ENCODE data around the gene CACNA2D3.

CACNA2D3 gene

DNA sequence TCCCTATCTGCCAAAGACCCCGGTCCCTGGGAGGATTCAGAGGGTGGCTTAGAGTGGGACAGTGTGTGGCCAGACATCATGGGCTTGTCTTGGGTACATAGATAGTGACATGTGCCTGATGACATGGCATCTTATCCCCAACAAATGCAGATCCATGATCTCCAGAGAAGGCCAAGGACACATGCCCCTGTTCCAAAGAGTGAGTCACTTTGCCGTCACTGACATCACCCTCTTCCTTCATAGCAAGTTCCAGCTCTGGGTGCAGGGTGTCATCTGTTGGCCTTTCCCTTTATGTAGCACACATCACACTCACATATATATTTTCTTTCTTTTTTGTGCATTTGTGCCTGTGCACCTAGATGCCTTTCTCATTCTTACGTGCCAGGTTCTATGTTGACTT lies 455.0 kb downstream of the CACNA2D3 start:
- TF ChIP-seq EZH2 (optimal IDR thresholded peaks at IDR 0.05; ENCODE audit: low read depth, low read length) (no peak), EZH2phosphoT487 (IDR thresholded peaks at IDR 0.05; ENCODE audit: low read length) (no peak)
- no peaks in the 10 kb centered on the region for H3K9me2 ChIP-seq (replicated peaks; ENCODE audit: insufficient read depth, low read length)
- H3K9me3 ChIP-seq (replicated peaks; ENCODE audit: insufficient read depth, low read length) = no peaks in the 10 kb centered on the region
- H3K79me2 ChIP-seq (ENCODE audit: low read length) = no peaks in the 10 kb centered on the region
- H2AFZ ChIP-seq (ENCODE audit: low read length) = no peak overlapping the region
- no peak overlapping the region for H3K9ac ChIP-seq (ENCODE audit: low read length)
- no peak for DNase-seq
- no peaks in the 10 kb centered on the region for H3K36me3 ChIP-seq (replicated peaks; ENCODE audit: insufficient read depth, low read length)
- H3K4me2 ChIP-seq (ENCODE audit: low read depth, low read length) = no peak overlapping the region
- no peaks in the 10 kb centered on the region for H3K27me3 ChIP-seq (replicated peaks; ENCODE audit: insufficient read depth, low read length)
- H3K4me3 ChIP-seq (ENCODE audit: low read length) = no peak overlapping the region
- no peaks in the 10 kb centered on the region for H3K4me1 ChIP-seq (ENCODE audit: low read length)
- H3K27ac ChIP-seq (ENCODE audit: low read length) = no peak overlapping the region
- H4K20me1 ChIP-seq (ENCODE audit: insufficient read depth, low read length) = no peaks in the 10 kb centered on the region
- no peaks in the 10 kb centered on the region for H3F3A ChIP-seq (ENCODE audit: insufficient read depth, low read length)

DNA sequence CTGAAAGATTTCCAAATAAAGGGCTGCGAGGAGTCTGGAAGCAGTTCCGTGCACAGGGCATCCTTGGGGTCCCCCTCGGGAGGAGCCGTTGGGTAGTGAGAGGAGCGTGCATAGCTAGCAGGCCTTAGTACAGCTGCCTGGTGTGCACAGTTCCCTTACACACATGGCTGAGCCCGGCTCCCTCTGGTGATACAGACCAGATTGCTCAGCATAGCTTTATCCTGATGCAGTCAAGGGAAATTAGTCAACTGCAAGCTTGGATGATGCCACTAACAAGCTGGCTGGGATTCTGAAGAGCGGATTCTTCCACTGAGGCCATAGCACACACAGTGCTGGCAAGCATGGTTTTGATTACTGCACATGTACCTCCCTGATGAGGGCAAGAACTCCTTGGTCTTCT lies 456.1 kb downstream of the CACNA2D3 start:
- no peaks in the 10 kb centered on the region for H3K27me3 ChIP-seq (replicated peaks; ENCODE audit: insufficient read depth, low read length)
- no peak overlapping the region for H3K4me3 ChIP-seq (ENCODE audit: low read length)
- no peaks in the 10 kb centered on the region for H3K9me3 ChIP-seq (replicated peaks; ENCODE audit: insufficient read depth, low read length)
- H3K79me2 ChIP-seq (ENCODE audit: low read length) = no peaks in the 10 kb centered on the region
- no peak overlapping the region for H2AFZ ChIP-seq (ENCODE audit: low read length)
- no peaks in the 10 kb centered on the region for H3K9me2 ChIP-seq (replicated peaks; ENCODE audit: insufficient read depth, low read length)
- no peak overlapping the region for H3K4me2 ChIP-seq (ENCODE audit: low read depth, low read length)
- TF ChIP-seq, protein P1, sequence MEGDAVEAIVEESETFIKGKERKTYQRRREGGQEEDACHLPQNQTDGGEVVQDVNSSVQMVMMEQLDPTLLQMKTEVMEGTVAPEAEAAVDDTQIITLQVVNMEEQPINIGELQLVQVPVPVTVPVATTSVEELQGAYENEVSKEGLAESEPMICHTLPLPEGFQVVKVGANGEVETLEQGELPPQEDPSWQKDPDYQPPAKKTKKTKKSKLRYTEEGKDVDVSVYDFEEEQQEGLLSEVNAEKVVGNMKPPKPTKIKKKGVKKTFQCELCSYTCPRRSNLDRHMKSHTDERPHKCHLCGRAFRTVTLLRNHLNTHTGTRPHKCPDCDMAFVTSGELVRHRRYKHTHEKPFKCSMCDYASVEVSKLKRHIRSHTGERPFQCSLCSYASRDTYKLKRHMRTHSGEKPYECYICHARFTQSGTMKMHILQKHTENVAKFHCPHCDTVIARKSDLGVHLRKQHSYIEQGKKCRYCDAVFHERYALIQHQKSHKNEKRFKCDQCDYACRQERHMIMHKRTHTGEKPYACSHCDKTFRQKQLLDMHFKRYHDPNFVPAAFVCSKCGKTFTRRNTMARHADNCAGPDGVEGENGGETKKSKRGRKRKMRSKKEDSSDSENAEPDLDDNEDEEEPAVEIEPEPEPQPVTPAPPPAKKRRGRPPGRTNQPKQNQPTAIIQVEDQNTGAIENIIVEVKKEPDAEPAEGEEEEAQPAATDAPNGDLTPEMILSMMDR (IDR thresholded peaks at IDR 0.05; ENCODE audit: low read length) = no peak
- TF ChIP-seq EZH2 (optimal IDR thresholded peaks at IDR 0.05; ENCODE audit: low read depth, low read length) (no peak), EZH2phosphoT487 (IDR thresholded peaks at IDR 0.05; ENCODE audit: low read length) (no peak)
- DNase-seq = no peak
- no peaks in the 10 kb centered on the region for H4K20me1 ChIP-seq (ENCODE audit: insufficient read depth, low read length)
- H3F3A ChIP-seq (ENCODE audit: insufficient read depth, low read length) = no peaks in the 10 kb centered on the region
- H3K27ac ChIP-seq (ENCODE audit: low read length) = no peak overlapping the region
- no peaks in the 10 kb centered on the region for H3K36me3 ChIP-seq (replicated peaks; ENCODE audit: insufficient read depth, low read length)
- no peaks in the 10 kb centered on the region for H3K4me1 ChIP-seq (ENCODE audit: low read length)
- no peak overlapping the region for H3K9ac ChIP-seq (ENCODE audit: low read length)

DNA sequence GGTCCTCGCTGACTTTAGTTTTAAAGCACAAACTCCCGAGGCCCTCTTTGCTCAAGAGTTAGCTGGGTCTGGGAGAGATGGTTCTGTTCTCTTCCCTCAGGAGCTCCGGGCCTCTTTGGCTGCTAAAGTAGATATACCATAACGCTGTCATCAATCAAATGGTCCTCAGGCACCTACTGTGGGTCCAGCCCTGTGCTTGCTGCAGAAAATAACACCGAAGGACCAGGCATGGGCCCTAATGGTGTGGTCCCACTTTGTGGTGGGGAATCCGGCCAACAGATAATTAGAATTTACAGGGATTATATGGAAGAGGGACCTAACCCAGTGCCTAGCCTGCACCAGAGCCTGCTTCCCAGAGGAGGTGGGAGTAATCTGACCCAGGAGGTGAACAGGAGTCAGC lies 458.1 kb downstream of the CACNA2D3 start:
- H3K4me1 ChIP-seq (ENCODE audit: low read length) = no peaks in the 10 kb centered on the region
- no peak overlapping the region for H3K27ac ChIP-seq (ENCODE audit: low read length)
- H2AFZ ChIP-seq (ENCODE audit: low read length) = no peak overlapping the region
- TF ChIP-seq EZH2phosphoT487 (IDR thresholded peaks at IDR 0.05; ENCODE audit: low read length) (no peak), EZH2 (optimal IDR thresholded peaks at IDR 0.05; ENCODE audit: low read depth, low read length) (no peak)
- TF ChIP-seq, protein P1 (IDR thresholded peaks at IDR 0.05; ENCODE audit: low read length) = no peak
- no peaks in the 10 kb centered on the region for H3K79me2 ChIP-seq (ENCODE audit: low read length)
- H4K20me1 ChIP-seq (ENCODE audit: insufficient read depth, low read length) = no peaks in the 10 kb centered on the region
- H3K27me3 ChIP-seq (replicated peaks; ENCODE audit: insufficient read depth, low read length) = no peaks in the 10 kb centered on the region
- H3K9me3 ChIP-seq (replicated peaks; ENCODE audit: insufficient read depth, low read length) = no peaks in the 10 kb centered on the region
- no peaks in the 10 kb centered on the region for H3K9me2 ChIP-seq (replicated peaks; ENCODE audit: insufficient read depth, low read length)
- no peak for DNase-seq
- no peaks in the 10 kb centered on the region for H3K36me3 ChIP-seq (replicated peaks; ENCODE audit: insufficient read depth, low read length)
- H3K4me3 ChIP-seq (ENCODE audit: low read length) = no peak overlapping the region
- H3K9ac ChIP-seq (ENCODE audit: low read length) = no peak overlapping the region
- no peaks in the 10 kb centered on the region for H3F3A ChIP-seq (ENCODE audit: insufficient read depth, low read length)
- H3K4me2 ChIP-seq (ENCODE audit: low read depth, low read length) = no peak overlapping the region

DNA sequence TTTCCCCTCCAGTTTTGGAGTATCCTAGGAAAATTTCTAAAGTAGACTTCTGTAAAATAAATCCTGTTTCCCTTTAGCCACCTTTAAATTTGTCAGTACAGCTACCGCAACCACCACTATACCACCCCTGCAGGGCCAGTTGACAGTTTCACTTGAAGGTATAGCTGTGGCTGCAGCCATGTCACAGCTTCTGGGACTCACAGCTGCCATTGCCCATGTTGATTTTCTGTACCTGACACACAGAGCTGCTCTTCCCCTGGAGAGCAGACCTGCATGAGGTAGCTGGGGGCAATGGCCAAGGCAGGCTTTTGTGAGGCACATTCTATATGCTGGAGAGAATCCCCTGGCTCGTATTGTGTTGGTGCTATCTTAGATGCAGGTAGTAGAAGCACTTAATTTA lies 460.1 kb downstream of the CACNA2D3 start:
- no peaks in the 10 kb centered on the region for H4K20me1 ChIP-seq (ENCODE audit: insufficient read depth, low read length)
- no peak for TF ChIP-seq EZH2phosphoT487 (IDR thresholded peaks at IDR 0.05; ENCODE audit: low read length)
- TF ChIP-seq, protein P1 (IDR thresholded peaks at IDR 0.05; ENCODE audit: low read length) = no peak
- TF ChIP-seq EZH2 (optimal IDR thresholded peaks at IDR 0.05; ENCODE audit: low read depth, low read length) = no peak

More for the DNA sequence above, 460.1 kb downstream of the CACNA2D3 start:
- H3K4me1 ChIP-seq (ENCODE audit: low read length) = no peaks in the 10 kb centered on the region
- no peaks in the 10 kb centered on the region for H3K9me3 ChIP-seq (replicated peaks; ENCODE audit: insufficient read depth, low read length)
- no peaks in the 10 kb centered on the region for H3F3A ChIP-seq (ENCODE audit: insufficient read depth, low read length)
- DNase-seq = no peak
- H3K4me2 ChIP-seq (ENCODE audit: low read depth, low read length) = no peak overlapping the region
- H3K36me3 ChIP-seq (replicated peaks; ENCODE audit: insufficient read depth, low read length) = no peaks in the 10 kb centered on the region
- H3K79me2 ChIP-seq (ENCODE audit: low read length) = no peaks in the 10 kb centered on the region
- H3K27ac ChIP-seq (ENCODE audit: low read length) = no peak overlapping the region
- H3K9me2 ChIP-seq (replicated peaks; ENCODE audit: insufficient read depth, low read length) = no peaks in the 10 kb centered on the region
- H3K4me3 ChIP-seq (ENCODE audit: low read length) = no peak overlapping the region
- H2AFZ ChIP-seq (ENCODE audit: low read length) = no peak overlapping the region
- H3K9ac ChIP-seq (ENCODE audit: low read length) = no peak overlapping the region
- no peaks in the 10 kb centered on the region for H3K27me3 ChIP-seq (replicated peaks; ENCODE audit: insufficient read depth, low read length)
